ENCODE results near the gene GPBP1.

GRCh38 chr5:57306359-57306758 is 132.5 kb downstream of the GPBP1 start:
- TF ChIP-seq CTCF (conservative IDR thresholded peaks at IDR 0.05; ENCODE audit: low read depth, low read length): no peak
- no peak for TF ChIP-seq RAD21 (IDR thresholded peaks at IDR 0.05; ENCODE audit: low read length)
- TF ChIP-seq RCOR1 (IDR thresholded peaks at IDR 0.05; ENCODE audit: insufficient replicate concordance, low read length): no peak
- no peak for TF ChIP-seq CHD1 (IDR thresholded peaks at IDR 0.05; ENCODE audit: low read depth, low read length)
- TF ChIP-seq SMC3 (IDR thresholded peaks at IDR 0.05; ENCODE audit: low read depth, low read length): no peak
- no peak for TF ChIP-seq USF2 (IDR thresholded peaks at IDR 0.05; ENCODE audit: low read depth, low read length)
- no peak for TF ChIP-seq MAFK (IDR thresholded peaks at IDR 0.05; ENCODE audit: low read depth, low read length)
- TF ChIP-seq POLR2A (IDR thresholded peaks at IDR 0.05; ENCODE audit: low read depth, low read length): no peak
- TF ChIP-seq CEBPB (IDR thresholded peaks at IDR 0.05; ENCODE audit: low read depth, low read length): no peak
- no peak for TF ChIP-seq FOS (IDR thresholded peaks at IDR 0.05; ENCODE audit: low read depth, low read length)
- TF ChIP-seq ELK1 (IDR thresholded peaks at IDR 0.05; ENCODE audit: borderline replicate concordance, low read depth, low read length): no peak
